ENCODE measurements around the gene NDUFS6.
"Not testable (repeated sequence)": the region's sequence is repeated elsewhere in the genome, so short reads cannot be mapped to it uniquely, and the experiment has no call there.

NDUFS6 gene

GRCh38 chr5:1835431-1835830, 34.2 kb downstream of the NDUFS6 start:
- no peak for DNase-seq

- DNase-seq, result no peak
These were observed 35.1 kb downstream of the NDUFS6 start for GRCh38 chr5:1836176-1836890.

DNA sequence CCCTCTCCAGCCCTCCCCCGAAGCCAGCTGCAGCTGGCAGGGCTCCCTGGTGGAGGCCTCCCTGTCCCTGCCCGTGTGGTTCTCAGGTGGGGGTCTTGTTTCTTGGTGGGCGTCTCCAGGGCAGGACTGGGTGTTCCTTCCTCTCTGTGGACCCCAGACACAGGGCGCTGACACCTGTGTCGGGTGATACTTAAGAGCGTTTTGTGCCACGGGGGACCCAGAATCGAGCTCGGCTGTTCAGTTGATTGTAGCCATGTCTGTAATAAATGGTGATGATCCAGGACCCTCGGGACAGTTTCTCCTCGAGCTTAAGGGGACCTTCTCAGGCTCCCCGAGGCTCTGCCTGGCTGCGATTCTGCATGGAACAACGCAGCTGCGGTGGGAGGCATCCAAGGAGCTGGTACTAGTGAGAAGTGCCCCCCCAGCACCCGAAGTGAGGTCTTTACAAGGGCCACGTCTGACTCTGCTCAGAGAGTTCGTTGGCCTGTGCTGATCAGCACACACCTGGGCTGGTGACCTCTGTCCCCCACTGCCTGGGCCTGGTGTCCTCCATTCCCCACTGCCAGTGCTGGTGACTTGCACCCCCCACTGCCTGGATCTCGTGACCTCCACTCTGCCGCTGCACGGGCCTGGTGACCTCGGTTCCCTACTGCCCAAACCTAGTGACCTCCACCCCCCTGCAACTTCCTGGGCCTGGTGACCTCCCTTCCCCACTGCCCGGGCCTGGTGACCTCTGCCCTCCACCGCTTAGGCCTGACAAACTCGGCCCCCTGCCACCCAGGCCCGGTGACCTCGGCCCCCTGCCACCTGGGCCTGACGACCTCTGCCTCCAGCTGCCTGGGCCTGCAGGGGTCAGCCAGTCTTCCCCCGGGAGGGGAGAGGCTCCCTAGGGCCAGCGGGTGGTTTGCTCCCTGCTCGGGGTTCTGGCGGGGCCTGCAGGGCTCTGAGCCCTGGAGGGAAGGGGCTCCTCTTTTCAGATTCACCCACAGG, 36.0 kb downstream of the NDUFS6 start:
- no peak for DNase-seq

DNA sequence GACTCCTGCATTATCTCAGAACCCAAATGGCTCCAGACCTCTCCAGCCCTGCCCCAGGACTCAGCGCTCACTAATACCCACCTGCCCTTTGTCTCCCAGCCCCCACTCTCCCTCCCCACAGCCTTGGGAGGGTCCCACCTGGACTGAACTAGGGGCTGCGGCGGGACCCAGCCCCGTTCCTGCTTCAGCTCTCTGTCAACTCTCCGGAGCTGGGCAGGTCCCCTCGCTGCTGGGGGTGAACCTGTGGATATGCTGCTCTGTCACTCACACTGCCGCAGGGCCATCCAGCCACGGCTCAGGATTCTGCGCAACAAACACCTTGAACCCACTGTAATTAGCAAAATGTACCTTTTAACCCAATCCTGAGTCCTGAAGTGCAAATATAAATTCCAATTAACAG, 36.8 kb downstream of the NDUFS6 start:
- no peak for DNase-seq

DNA sequence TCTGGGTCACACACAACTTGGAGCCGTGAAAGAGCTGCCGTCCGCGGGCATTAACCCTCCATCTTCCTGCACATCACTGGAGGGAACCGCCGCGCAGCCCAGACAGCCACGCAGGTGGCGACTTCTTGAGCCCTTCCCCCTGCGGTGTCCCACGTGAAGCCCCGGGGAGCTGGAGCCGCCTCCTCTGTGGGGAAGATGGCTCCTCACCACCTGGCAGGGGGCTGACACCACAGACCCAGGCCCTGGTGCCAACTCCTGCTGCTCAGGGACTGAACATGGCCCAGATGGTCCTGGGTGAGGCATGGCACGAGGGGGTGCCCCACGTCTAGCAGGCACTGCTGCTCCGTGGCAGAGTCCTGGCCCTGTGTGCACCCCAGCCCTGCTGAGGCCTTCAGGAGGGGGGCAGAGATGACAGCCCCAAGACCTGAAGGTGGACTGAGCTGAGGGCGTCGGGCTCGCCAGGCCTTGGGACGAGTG, 38.9 kb downstream of the NDUFS6 start:
- DNase-seq, result no peak

GRCh38 chr5:1840741-1841521, 39.7 kb downstream of the NDUFS6 start:
- DNase-seq, result no peak

- DNase-seq, result no peak
These were observed 41.0 kb downstream of the NDUFS6 start for GRCh38 chr5:1842004-1842819.

DNA sequence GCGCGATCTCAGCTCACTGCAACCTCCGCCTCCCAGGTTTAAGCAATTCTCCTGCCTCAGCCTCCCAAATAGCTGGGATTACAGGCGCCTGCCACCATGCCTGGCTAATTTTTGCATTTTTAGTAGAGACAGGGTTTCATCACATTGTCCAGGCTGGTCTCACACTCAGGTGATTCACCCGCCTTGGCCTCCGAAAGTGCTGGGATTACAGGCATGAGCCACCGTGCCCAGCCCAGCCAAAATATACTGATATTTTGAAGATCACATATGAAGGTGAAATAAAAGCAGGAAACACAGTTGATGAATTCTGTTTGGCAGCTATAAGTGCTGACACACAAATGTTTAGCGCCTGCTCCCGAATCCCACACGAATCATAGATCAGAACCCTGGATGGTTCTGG, 42.6 kb downstream of the NDUFS6 start:
- not testable (repeated sequence) for DNase-seq

DNA sequence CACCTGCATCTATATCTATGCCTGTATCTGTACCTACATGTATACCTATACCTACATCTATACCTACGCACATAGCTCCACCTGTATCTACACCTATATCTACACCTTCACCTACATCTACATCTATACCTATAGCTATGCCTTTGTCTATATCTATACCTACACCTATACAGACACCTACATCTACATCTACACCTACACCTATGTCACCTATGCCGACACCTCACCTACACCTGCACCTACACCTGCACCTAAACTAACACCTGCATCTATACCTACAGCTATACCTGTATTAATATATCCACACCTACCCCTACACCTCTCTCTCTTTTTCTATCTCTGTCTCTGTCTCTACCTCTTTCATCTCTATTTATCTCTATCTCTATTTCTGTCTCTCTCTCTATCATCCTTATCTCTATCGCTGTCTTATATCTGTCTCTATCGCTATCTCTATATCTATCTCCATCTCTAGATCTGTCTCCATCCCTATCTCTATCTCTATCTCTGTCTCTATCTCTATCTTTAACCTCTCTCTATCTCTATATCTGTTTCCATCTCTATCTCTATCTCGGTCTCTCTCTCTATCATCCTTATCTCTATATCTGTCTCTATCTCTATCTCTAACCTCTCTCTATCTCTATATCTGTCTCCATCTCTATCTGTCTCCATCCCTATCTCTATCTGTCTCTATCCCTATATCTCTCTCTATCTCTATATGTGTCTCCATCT, 43.7 kb downstream of the NDUFS6 start:
- no peak for DNase-seq

DNA sequence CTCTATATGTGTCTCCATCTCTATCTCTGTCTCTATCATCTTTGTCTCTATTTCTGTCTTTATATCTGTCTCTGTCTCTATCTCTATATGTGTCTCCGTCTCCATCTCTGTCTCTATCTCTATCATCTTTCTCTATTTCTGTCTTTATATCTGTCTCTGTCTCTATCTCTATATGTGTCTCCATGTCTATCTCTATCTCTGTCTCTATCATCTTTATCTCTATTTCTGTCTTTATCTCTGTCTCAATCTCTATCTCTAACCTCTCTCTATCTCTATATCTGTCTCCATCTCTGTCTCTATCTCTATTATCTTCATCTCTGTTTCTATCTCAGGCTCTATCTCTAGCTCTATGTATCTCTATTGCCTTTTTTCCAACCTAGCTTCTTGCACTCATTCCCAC, 44.5 kb downstream of the NDUFS6 start:
- DNase-seq, result no peak

- no peak for DNase-seq
These were observed 45.4 kb downstream of the NDUFS6 start for GRCh38 chr5:1846583-1846982.

DNA sequence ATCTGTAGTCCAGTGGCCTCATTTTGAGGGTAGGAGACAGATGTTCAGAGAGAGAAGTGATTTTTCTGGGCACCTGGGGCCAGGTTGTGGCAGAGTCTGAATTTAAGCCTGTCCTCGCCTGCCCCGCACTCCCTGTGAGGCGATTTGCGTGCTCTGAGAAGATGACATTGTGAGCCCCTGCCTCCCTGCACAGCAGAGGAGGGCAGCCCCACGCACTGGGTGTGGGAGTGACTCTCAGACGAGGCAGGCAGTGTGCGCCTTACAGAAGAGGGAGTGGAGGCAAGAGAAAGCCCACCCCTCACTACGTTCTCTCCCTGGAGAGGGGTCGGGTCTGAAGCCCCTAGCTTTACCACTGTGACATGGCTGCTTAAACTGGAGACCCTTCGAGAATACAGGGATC, 45.8 kb downstream of the NDUFS6 start:
- DNase-seq, result no peak

- no peak for DNase-seq
These were observed 46.4 kb downstream of the NDUFS6 start for GRCh38 chr5:1847611-1848010.

GRCh38 chr5:1850324-1851154, 49.3 kb downstream of the NDUFS6 start:
- DNase-seq, result no peak

DNA sequence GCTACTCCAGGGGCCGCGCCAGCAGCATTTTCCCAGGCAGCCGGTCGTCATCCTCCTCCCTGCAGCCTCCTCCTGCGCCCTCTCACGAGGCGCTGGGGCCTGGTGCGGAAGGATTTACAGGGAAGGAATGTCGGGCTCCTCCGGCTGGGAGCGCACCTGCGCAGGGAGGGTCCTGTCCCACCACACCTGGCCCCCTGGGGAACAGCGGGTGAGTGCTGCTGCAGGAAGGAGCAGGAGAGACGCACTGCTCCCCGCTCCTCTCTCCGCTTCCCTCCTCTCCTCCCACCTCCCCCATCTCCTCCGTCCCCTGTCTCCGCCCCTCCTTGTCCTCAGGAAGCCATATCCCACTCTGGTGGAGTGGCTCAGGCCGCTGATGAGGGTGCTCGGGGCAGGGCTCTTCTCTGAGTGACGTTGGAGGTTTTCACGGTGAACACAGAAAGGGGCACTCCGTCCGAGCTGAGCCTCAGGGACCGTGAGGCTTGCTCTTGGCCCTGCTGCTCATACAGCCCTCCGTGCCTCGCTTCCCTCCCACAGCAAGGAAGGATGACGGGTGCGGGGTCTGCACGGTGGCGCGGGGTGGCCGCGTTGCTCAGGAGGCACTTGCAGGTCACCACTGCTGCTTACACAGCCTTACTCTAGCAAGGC, 50.2 kb downstream of the NDUFS6 start:
- no peak for DNase-seq

GRCh38 chr5:1852324-1852947, 51.2 kb downstream of the NDUFS6 start:
- no peak for DNase-seq

- no peak for DNase-seq
These were observed 52.3 kb downstream of the NDUFS6 start for GRCh38 chr5:1853531-1853930.

DNA sequence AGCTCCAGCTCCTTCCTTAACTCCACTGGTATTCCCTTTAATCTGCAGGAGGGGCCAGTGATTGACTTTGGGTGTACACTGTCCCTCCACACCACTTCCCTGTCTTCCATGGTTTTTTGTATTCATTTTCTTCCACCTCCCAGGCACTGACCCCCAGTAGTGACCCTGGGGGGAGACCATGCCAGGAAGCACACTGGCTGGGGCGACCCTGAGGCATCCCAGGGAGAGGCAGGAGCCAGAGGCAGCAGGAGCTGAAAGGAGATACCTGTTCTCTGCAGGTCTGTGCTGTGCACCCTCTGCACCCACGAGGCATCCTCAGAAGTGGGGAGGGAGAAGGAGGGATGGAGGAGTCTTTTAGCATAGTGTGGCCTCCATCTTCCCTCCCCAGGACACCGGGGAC, 53.9 kb downstream of the NDUFS6 start:
- DNase-seq, result no peak

GRCh38 chr5:1855596-1855995, 54.4 kb downstream of the NDUFS6 start:
- no peak for DNase-seq
